Measurements from ENCODE around the gene SEMA5A.

SEMA5A gene

GRCh38 chr5:9241479-9242305 lies 304.2 kb downstream of the SEMA5A start:
- no peak overlapping the region for H3K4ac ChIP-seq (ENCODE audit: low read depth, low read length)
- H3K4me3 ChIP-seq (ENCODE audit: low read length), result no peak overlapping the region
- H3K23ac ChIP-seq (ENCODE audit: low read length), result no peak overlapping the region
- H2BK120ac ChIP-seq (ENCODE audit: low read depth, low read length), result no peak overlapping the region
- H2AK5ac ChIP-seq (ENCODE audit: low read length), result no peak overlapping the region
- no peak overlapping the region for H3K18ac ChIP-seq (ENCODE audit: low read length)
- no peaks in the 10 kb centered on the region for H3K36me3 ChIP-seq (ENCODE audit: control insufficient read depth, insufficient read depth, low read length)
- H3K4me2 ChIP-seq (ENCODE audit: low read length), result no peak overlapping the region
- H3K79me1 ChIP-seq (ENCODE audit: low read length), result no peaks in the 10 kb centered on the region
- no peak overlapping the region for H3K9ac ChIP-seq (ENCODE audit: low read length)
- H4K8ac ChIP-seq (ENCODE audit: low read depth, low read length), result no peak overlapping the region
- H2BK15ac ChIP-seq (replicated peaks; ENCODE audit: low read depth), result no peak overlapping the region
- no peak overlapping the region for H3K56ac ChIP-seq (ENCODE audit: low read length)
- no peak overlapping the region for H3K27ac ChIP-seq (ENCODE audit: low read depth, low read length)
- WGBS (ENCODE audit: extremely low coverage, insufficient coverage, low lambda C conversion rate), result no CpG with 5 or more reads among the region's 9 CpGs
- no peaks in the 10 kb centered on the region for H3K4me1 ChIP-seq (ENCODE audit: control insufficient read depth, low read depth, low read length)
- no peak for DNase-seq
- no peak overlapping the region for H4K5ac ChIP-seq (ENCODE audit: low read length)
- H3K79me2 ChIP-seq (ENCODE audit: control insufficient read depth, insufficient read depth, low read length), result no peaks in the 10 kb centered on the region
- H2BK5ac ChIP-seq (ENCODE audit: low read length), result no peak overlapping the region
- H3K27me3 ChIP-seq (ENCODE audit: insufficient read depth, low read length, poor library complexity), result no peaks in the 10 kb centered on the region

- no peak for DNase-seq
- H3K79me1 ChIP-seq (ENCODE audit: low read length), result no peaks in the 10 kb centered on the region
- no peaks in the 10 kb centered on the region for H3K36me3 ChIP-seq (ENCODE audit: control insufficient read depth, insufficient read depth, low read length)
- no peak overlapping the region for H4K5ac ChIP-seq (ENCODE audit: low read length)
- H4K8ac ChIP-seq (ENCODE audit: low read depth, low read length), result no peak overlapping the region
- no peaks in the 10 kb centered on the region for H3K27me3 ChIP-seq (ENCODE audit: insufficient read depth, low read length, poor library complexity)
- no peak overlapping the region for H3K4me2 ChIP-seq (ENCODE audit: low read length)
- H3K4ac ChIP-seq (ENCODE audit: low read depth, low read length), result no peak overlapping the region
- H3K79me2 ChIP-seq (ENCODE audit: control insufficient read depth, insufficient read depth, low read length), result no peaks in the 10 kb centered on the region
- H3K4me1 ChIP-seq (ENCODE audit: control insufficient read depth, low read depth, low read length), result no peaks in the 10 kb centered on the region
- no peak overlapping the region for H3K9ac ChIP-seq (ENCODE audit: low read length)
- H3K56ac ChIP-seq (ENCODE audit: low read length), result no peak overlapping the region
- no peak overlapping the region for H3K18ac ChIP-seq (ENCODE audit: low read length)
- H3K4me3 ChIP-seq (ENCODE audit: low read length), result no peak overlapping the region
- H2AK5ac ChIP-seq (ENCODE audit: low read length), result no peak overlapping the region
- no peak overlapping the region for H2BK120ac ChIP-seq (ENCODE audit: low read depth, low read length)
- no peak overlapping the region for H3K27ac ChIP-seq (ENCODE audit: low read depth, low read length)
- H2BK15ac ChIP-seq (replicated peaks; ENCODE audit: low read depth), result no peak overlapping the region
- no peak overlapping the region for H2BK5ac ChIP-seq (ENCODE audit: low read length)
- WGBS (ENCODE audit: extremely low coverage, insufficient coverage, low lambda C conversion rate), result no CpG with 5 or more reads among the region's 2 CpGs
- H3K23ac ChIP-seq (ENCODE audit: low read length), result no peak overlapping the region
Observed at GRCh38 chr5:9240431-9240830, 305.4 kb downstream of the SEMA5A start.

GRCh38 chr5:9239626-9240025 lies 306.2 kb downstream of the SEMA5A start:
- no peak overlapping the region for H4K8ac ChIP-seq (ENCODE audit: low read depth, low read length)
- H3K27me3 ChIP-seq (ENCODE audit: insufficient read depth, low read length, poor library complexity), result no peaks in the 10 kb centered on the region
- DNase-seq, result no peak
- no peak overlapping the region for H2BK15ac ChIP-seq (replicated peaks; ENCODE audit: low read depth)
- no CpG with 5 or more reads among the region's 2 CpGs for WGBS (ENCODE audit: extremely low coverage, insufficient coverage, low lambda C conversion rate)
- H3K18ac ChIP-seq (ENCODE audit: low read length), result no peak overlapping the region
- H3K4ac ChIP-seq (ENCODE audit: low read depth, low read length), result no peak overlapping the region
- no peak overlapping the region for H4K5ac ChIP-seq (ENCODE audit: low read length)
- H3K4me1 ChIP-seq (ENCODE audit: control insufficient read depth, low read depth, low read length), result no peaks in the 10 kb centered on the region
- no peak overlapping the region for H2BK120ac ChIP-seq (ENCODE audit: low read depth, low read length)
- H3K79me2 ChIP-seq (ENCODE audit: control insufficient read depth, insufficient read depth, low read length), result no peaks in the 10 kb centered on the region
- H3K27ac ChIP-seq (ENCODE audit: low read depth, low read length), result no peak overlapping the region
- H2AK5ac ChIP-seq (ENCODE audit: low read length), result no peak overlapping the region
- no peak overlapping the region for H3K56ac ChIP-seq (ENCODE audit: low read length)
- no peak overlapping the region for H3K4me3 ChIP-seq (ENCODE audit: low read length)
- H3K79me1 ChIP-seq (ENCODE audit: low read length), result no peaks in the 10 kb centered on the region
- H3K23ac ChIP-seq (ENCODE audit: low read length), result no peak overlapping the region
- no peaks in the 10 kb centered on the region for H3K36me3 ChIP-seq (ENCODE audit: control insufficient read depth, insufficient read depth, low read length)
- no peak overlapping the region for H3K9ac ChIP-seq (ENCODE audit: low read length)
- no peak overlapping the region for H2BK5ac ChIP-seq (ENCODE audit: low read length)
- H3K4me2 ChIP-seq (ENCODE audit: low read length), result no peak overlapping the region

- Histone ChIP-seq H3K4me2 (ENCODE audit: low read length) (no peak overlapping the region), H2BK5ac (ENCODE audit: low read length) (no peak overlapping the region), H3K4ac (ENCODE audit: low read depth, low read length) (no peak overlapping the region), H2AK5ac (ENCODE audit: low read length) (no peak overlapping the region), H3K27ac (ENCODE audit: low read depth, low read length) (no peak overlapping the region), H3K4me3 (ENCODE audit: low read length) (no peak overlapping the region), H3K27me3 (ENCODE audit: insufficient read depth, low read length, poor library complexity) (no peaks in the 10 kb centered on the region), H3K36me3 (ENCODE audit: control insufficient read depth, insufficient read depth, low read length) (no peaks in the 10 kb centered on the region), H4K5ac (ENCODE audit: low read length) (no peak overlapping the region), H3K9ac (ENCODE audit: low read length) (no peak overlapping the region), H3K79me1 (ENCODE audit: low read length) (no peaks in the 10 kb centered on the region), H3K4me1 (ENCODE audit: control insufficient read depth, low read depth, low read length) (no peaks in the 10 kb centered on the region), H3K23ac (ENCODE audit: low read length) (no peak overlapping the region), H2BK15ac (replicated peaks; ENCODE audit: low read depth) (no peak overlapping the region), H3K56ac (ENCODE audit: low read length) (no peak overlapping the region), H4K8ac (ENCODE audit: low read depth, low read length) (no peak overlapping the region), H3K18ac (ENCODE audit: low read length) (no peak overlapping the region), H2BK120ac (ENCODE audit: low read depth, low read length) (no peak overlapping the region), H3K79me2 (ENCODE audit: control insufficient read depth, insufficient read depth, low read length) (no peaks in the 10 kb centered on the region)
- no peak for DNase-seq
Observed at GRCh38 chr5:9239071-9239470, 306.8 kb downstream of the SEMA5A start.

- H3K79me1 ChIP-seq (ENCODE audit: low read length), result no peaks in the 10 kb centered on the region
- no peak overlapping the region for H4K5ac ChIP-seq (ENCODE audit: low read length)
- H2BK5ac ChIP-seq (ENCODE audit: low read length), result no peak overlapping the region
- H2AK5ac ChIP-seq (ENCODE audit: low read length), result no peak overlapping the region
- DNase-seq, result peak; percentile 32
- H3K4me2 ChIP-seq (ENCODE audit: low read length), result no peak overlapping the region
- H4K8ac ChIP-seq (ENCODE audit: low read depth, low read length), result no peak overlapping the region
- no peak overlapping the region for H3K4me3 ChIP-seq (ENCODE audit: low read length)
- H3K23ac ChIP-seq (ENCODE audit: low read length), result no peak overlapping the region
- no peak overlapping the region for H2BK120ac ChIP-seq (ENCODE audit: low read depth, low read length)
- H3K4me1 ChIP-seq (ENCODE audit: control insufficient read depth, low read depth, low read length), result no peaks in the 10 kb centered on the region
- no peaks in the 10 kb centered on the region for H3K27me3 ChIP-seq (ENCODE audit: insufficient read depth, low read length, poor library complexity)
- H2BK15ac ChIP-seq (replicated peaks; ENCODE audit: low read depth), result no peak overlapping the region
- H3K79me2 ChIP-seq (ENCODE audit: control insufficient read depth, insufficient read depth, low read length), result no peaks in the 10 kb centered on the region
- H3K9ac ChIP-seq (ENCODE audit: low read length), result no peak overlapping the region
- no peak overlapping the region for H3K4ac ChIP-seq (ENCODE audit: low read depth, low read length)
- no peak overlapping the region for H3K18ac ChIP-seq (ENCODE audit: low read length)
- no peaks in the 10 kb centered on the region for H3K36me3 ChIP-seq (ENCODE audit: control insufficient read depth, insufficient read depth, low read length)
- no peak overlapping the region for H3K56ac ChIP-seq (ENCODE audit: low read length)
- no peak overlapping the region for H3K27ac ChIP-seq (ENCODE audit: low read depth, low read length)
Observed at GRCh38 chr5:9233712-9234111, 312.2 kb downstream of the SEMA5A start.

GRCh38 chr5:9233035-9233434 lies 312.8 kb downstream of the SEMA5A start:
- H2AK5ac ChIP-seq (ENCODE audit: low read length), result no peak overlapping the region
- no peak overlapping the region for H3K4me2 ChIP-seq (ENCODE audit: low read length)
- H3K36me3 ChIP-seq (ENCODE audit: control insufficient read depth, insufficient read depth, low read length), result no peaks in the 10 kb centered on the region
- no peaks in the 10 kb centered on the region for H3K79me1 ChIP-seq (ENCODE audit: low read length)
- no peak overlapping the region for H2BK5ac ChIP-seq (ENCODE audit: low read length)
- no peak for DNase-seq
- no peaks in the 10 kb centered on the region for H3K4me1 ChIP-seq (ENCODE audit: control insufficient read depth, low read depth, low read length)
- WGBS (ENCODE audit: extremely low coverage, insufficient coverage, low lambda C conversion rate), result no CpG with 5 or more reads among the region's 2 CpGs
- H3K4ac ChIP-seq (ENCODE audit: low read depth, low read length), result no peak overlapping the region
- H3K27me3 ChIP-seq (ENCODE audit: insufficient read depth, low read length, poor library complexity), result no peaks in the 10 kb centered on the region
- H3K4me3 ChIP-seq (ENCODE audit: low read length), result no peak overlapping the region
- no peak overlapping the region for H4K5ac ChIP-seq (ENCODE audit: low read length)
- no peak overlapping the region for H3K56ac ChIP-seq (ENCODE audit: low read length)
- H3K18ac ChIP-seq (ENCODE audit: low read length), result no peak overlapping the region
- H4K8ac ChIP-seq (ENCODE audit: low read depth, low read length), result no peak overlapping the region
- H3K79me2 ChIP-seq (ENCODE audit: control insufficient read depth, insufficient read depth, low read length), result no peaks in the 10 kb centered on the region
- no peak overlapping the region for H3K9ac ChIP-seq (ENCODE audit: low read length)
- H3K27ac ChIP-seq (ENCODE audit: low read depth, low read length), result no peak overlapping the region
- no peak overlapping the region for H2BK15ac ChIP-seq (replicated peaks; ENCODE audit: low read depth)
- no peak overlapping the region for H2BK120ac ChIP-seq (ENCODE audit: low read depth, low read length)
- no peak overlapping the region for H3K23ac ChIP-seq (ENCODE audit: low read length)
